Hepatocyte (in vitro differentiated cells): Measurements from ENCODE around the gene PRKCA. TPM values are rescaled to one million over a fixed set of nuclear protein-coding genes. Genes with fewer than 3 reads are reported as not detected.

ENCODE experiments used
- DNase-seq: peaks from one replicate; pipeline ENCODE4 v3.0.0-alpha.2; 2016; ENCODE audit warnings: low spot score
- H2AFZ ChIP-seq: fragments of 200-600 bp; sonication (generic); 2 replicates; pipeline ENCODE4 v1.6.0; 2016; ENCODE audit warnings: antibody characterized with exemption, mild to moderate bottlenecking
- H3K27ac ChIP-seq: fragments of 200-600 bp; sonication (generic); 2 replicates; pipeline ENCODE4 v1.5.1; 2016; ENCODE audit warnings: mild to moderate bottlenecking
- H3K27me3 ChIP-seq: fragments of 200-600 bp; sonication (generic); 2 replicates; pipeline ENCODE4 v1.6.1; 2016
- H3K36me3 ChIP-seq: fragments of 200-600 bp; sonication (generic); replicated peaks from 2 replicates; pipeline ENCODE4 v1.5.1; 2016; ENCODE audit warnings: low read depth; ENCODE audit not compliant: insufficient read depth
- H3K4me1 ChIP-seq: fragments of 200-600 bp; sonication (generic); 2 replicates; pipeline ENCODE4 v1.5.1; 2016; ENCODE audit warnings: mild to moderate bottlenecking, moderate library complexity; ENCODE audit not compliant: insufficient read depth
- H3K4me2 ChIP-seq: fragments of 200-600 bp; sonication (generic); 2 replicates; pipeline ENCODE4 v1.6.0; 2016
- H3K4me3 ChIP-seq: fragments of 200-600 bp; sonication (generic); 2 replicates; pipeline ENCODE4 v1.5.1; 2016; ENCODE audit warnings: mild to moderate bottlenecking
- H3K79me2 ChIP-seq: fragments of 200-600 bp; sonication (generic); 2 replicates; pipeline ENCODE4 v1.6.0; 2017; ENCODE audit warnings: mild to moderate bottlenecking
- H3K9me2 ChIP-seq: fragments of 200-600 bp; sonication (generic); replicated peaks from 2 replicates; pipeline ENCODE4 v1.6.0; 2017; ENCODE audit warnings: mild to moderate bottlenecking; ENCODE audit not compliant: insufficient read depth
- H3K9me3 ChIP-seq: fragments of 200-600 bp; sonication (generic); 2 replicates; pipeline ENCODE4 v1.5.1; 2016; ENCODE audit warnings: low read depth, mild to moderate bottlenecking
- H4K20me1 ChIP-seq: fragments of 200-600 bp; sonication (generic); 2 replicates; pipeline ENCODE4 v1.6.0; 2016; ENCODE audit warnings: mild to moderate bottlenecking; ENCODE audit not compliant: insufficient read depth, poor library complexity, severe bottlenecking
- CTCF ChIP-seq: fragments of 200-600 bp; sonication (generic); IDR thresholded peaks from 2 replicates; pipeline ENCODE4 v1.5.1; 2016; ENCODE audit warnings: antibody characterized with exemption, mild to moderate bottlenecking; ENCODE audit not compliant: poor library complexity
- EZH2 ChIP-seq: fragments of 200-600 bp; sonication (generic); IDR thresholded peaks from 2 replicates; pipeline ENCODE4 v1.6.1; 2016; ENCODE audit warnings: antibody characterized with exemption, mild to moderate bottlenecking, borderline replicate concordance
- EZH2phosphoT487 ChIP-seq: fragments of 200-600 bp; sonication (generic); IDR thresholded peaks from one replicate; pipeline ENCODE4 v1.6.1; 2018; ENCODE audit warnings: antibody characterized with exemption, mild to moderate bottlenecking, low read depth, moderate library complexity; ENCODE audit not compliant: unreplicated experiment, severe bottlenecking
- WGBS: methylation state at CpG from one replicate; pipeline ENCODE4 v1.1.6; 2016; ENCODE audit warnings: low lambda C conversion rate; ENCODE audit errors: missing lambda C conversion rate; 5-methylcytosine and 5-hydroxymethylcytosine counted together
- polyA plus RNA-seq: library from polyadenylated mRNA; unstranded; fragments of >200 nt; fragmentation: Nextera tagmentation; extraction: Ambion mirVana; gene quantifications from 2 replicates; pipeline ENCODE4 v1.2.1, GENCODE V29; 2016
- total RNA-seq: library from RNA; depleted of rRNA; stranded (reverse); fragments of >200 nt; gene quantifications from 2 replicates; pipeline ENCODE4 v1.2.3, GENCODE V29; 2014

Gene PRKCA
- total and polyA plus RNA-seq, 2 experiments from 2014 or later: 5.9 to 18.5 TPM

GRCh38 chr17:66715745-66716156 lies 413.3 kb downstream of the PRKCA start:
- H3K27ac ChIP-seq: peak overlapping the region; percentile 20
- peak; percentile 84 for DNase-seq
- peaks cover 12% of the 10 kb centered on the region for H3K4me1 ChIP-seq
- H3K79me2 ChIP-seq: no peaks in the 10 kb centered on the region
- 45% methylated on average over 3 of the region's 3 CpGs for WGBS
- H3K27me3 ChIP-seq: no peaks in the 10 kb centered on the region
- H4K20me1 ChIP-seq: no peaks in the 10 kb centered on the region
- H3K9me2 ChIP-seq: no peaks in the 10 kb centered on the region
- H3K9me3 ChIP-seq: no peaks in the 10 kb centered on the region
- TF ChIP-seq EZH2 (no peak), CTCF (peak; percentile 86), EZH2phosphoT487 (no peak)
- no peak overlapping the region for H2AFZ ChIP-seq
- no peak overlapping the region for H3K4me2 ChIP-seq
- H3K4me3 ChIP-seq: no peak overlapping the region
- H3K36me3 ChIP-seq: no peaks in the 10 kb centered on the region

- H2AFZ ChIP-seq: no peak overlapping the region
- H3K36me3 ChIP-seq: no peaks in the 10 kb centered on the region
- no peaks in the 10 kb centered on the region for H4K20me1 ChIP-seq
- H3K79me2 ChIP-seq: no peaks in the 10 kb centered on the region
- no peak overlapping the region for H3K4me2 ChIP-seq
- TF ChIP-seq EZH2: no peak
- no peak for TF ChIP-seq EZH2phosphoT487
- no peak for TF ChIP-seq CTCF
- no peaks in the 10 kb centered on the region for H3K9me3 ChIP-seq
- H3K4me1 ChIP-seq: peaks cover 12% of the 10 kb centered on the region
- H3K4me3 ChIP-seq: no peak overlapping the region
- peak; percentile 44 for DNase-seq
- 76% methylated on average over 18 of the region's 18 CpGs for WGBS
- no peaks in the 10 kb centered on the region for H3K27me3 ChIP-seq
- H3K9me2 ChIP-seq: no peaks in the 10 kb centered on the region
- H3K27ac ChIP-seq: peak overlapping the region; percentile 20
Observed at GRCh38 chr17:66716236-66717026, 414.0 kb downstream of the PRKCA start.

- Histone ChIP-seq H2AFZ (no peak overlapping the region), H3K9me3 (no peaks in the 10 kb centered on the region), H3K79me2 (no peaks in the 10 kb centered on the region), H3K9me2 (no peaks in the 10 kb centered on the region), H3K4me2 (no peak overlapping the region), H3K4me1 (peaks cover 7% of the 10 kb centered on the region), H3K4me3 (no peak overlapping the region), H3K36me3 (no peaks in the 10 kb centered on the region), H3K27me3 (no peaks in the 10 kb centered on the region), H4K20me1 (no peaks in the 10 kb centered on the region), H3K27ac (peak overlapping the region; percentile 15)
- 76% methylated on average over 9 of the region's 9 CpGs for WGBS
- DNase-seq: peak; percentile 59
- no peak for TF ChIP-seq EZH2
- TF ChIP-seq EZH2phosphoT487: no peak
Observed at GRCh38 chr17:66717641-66718058, 415.2 kb downstream of the PRKCA start.

- H3K27me3 ChIP-seq: no peaks in the 10 kb centered on the region
- H3K9me3 ChIP-seq: no peaks in the 10 kb centered on the region
- no peak overlapping the region for H2AFZ ChIP-seq
- no peak for DNase-seq
- no peak overlapping the region for H3K27ac ChIP-seq
- no peak overlapping the region for H3K4me2 ChIP-seq
- H3K4me3 ChIP-seq: no peak overlapping the region
- WGBS: 91% methylated on average over 14 of the region's 14 CpGs
- H3K36me3 ChIP-seq: no peaks in the 10 kb centered on the region
- H3K9me2 ChIP-seq: no peaks in the 10 kb centered on the region
- no peaks in the 10 kb centered on the region for H3K79me2 ChIP-seq
- TF ChIP-seq EZH2phosphoT487 (no peak), EZH2 (no peak), CTCF (no peak)
- peaks cover 7% of the 10 kb centered on the region for H3K4me1 ChIP-seq
- no peaks in the 10 kb centered on the region for H4K20me1 ChIP-seq
Observed at GRCh38 chr17:66720027-66720426, 417.6 kb downstream of the PRKCA start.
